ENCODE data around the gene BSG. TPM values are rescaled to one million over a fixed set of nuclear protein-coding genes. Genes with fewer than 3 reads are reported as not detected.

BSG gene
- total and polyA plus RNA-seq, 12 donors = 829 to 5,252 (median 1,705) TPM

DNA sequence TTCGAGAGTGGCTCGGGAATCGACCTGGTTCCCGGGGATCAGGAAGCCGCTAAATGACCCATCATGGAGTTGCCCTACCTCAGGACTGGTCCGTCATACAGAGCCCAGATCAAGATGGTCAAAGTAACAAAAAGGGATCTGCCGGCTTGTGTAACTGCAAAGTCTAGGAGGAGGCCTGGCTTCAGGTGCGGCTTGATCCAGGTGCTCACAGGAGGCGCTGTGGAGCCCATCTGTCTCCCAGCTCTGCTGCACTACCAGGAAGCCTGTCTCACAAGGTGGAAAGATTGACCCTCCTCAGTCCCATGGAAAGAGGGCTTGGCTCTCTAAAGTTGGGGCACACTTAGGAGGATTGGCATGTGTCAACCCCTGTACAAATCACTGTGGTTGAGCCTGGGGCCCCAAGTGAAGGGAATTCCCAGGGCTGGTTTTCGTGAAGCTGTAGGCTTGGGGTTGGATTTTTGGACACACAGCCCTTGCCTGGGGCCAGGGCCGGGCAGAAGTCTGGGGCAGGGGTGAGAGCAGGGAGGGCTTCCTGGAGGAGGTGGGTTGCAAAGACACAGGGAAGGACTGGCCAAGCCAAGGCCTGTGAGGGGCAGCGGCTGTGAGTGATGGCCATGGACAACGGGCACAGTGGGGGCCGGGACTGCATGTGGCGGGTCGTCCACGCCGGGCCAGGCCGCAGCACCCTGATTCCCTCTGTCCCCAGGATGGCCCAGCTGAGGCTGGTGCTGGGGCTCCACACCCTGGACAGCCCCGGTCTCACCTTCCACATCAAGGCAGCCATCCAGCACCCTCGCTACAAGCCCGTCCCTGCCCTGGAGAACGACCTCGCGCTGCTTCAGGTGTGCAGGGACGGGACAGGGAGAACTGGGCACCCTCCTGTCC lies 24.3 kb upstream of the BSG start:
- Histone ChIP-seq H3K27me3 (no peaks in the 10 kb centered on the region), H3K27ac (no peak overlapping the region), H3K36me3 (peaks cover 0 to 5% (median 0%) of the 10 kb centered on the region in 9 donors), H3K4me3 (no peak overlapping the region), H3K9me3 (no peaks in the 10 kb centered on the region), H3K4me1 (peaks cover 0 to 19% (median 7%) of the 10 kb centered on the region in 9 donors)
- DNase-seq = no peak
- ATAC-seq = no peak
- WGBS, 2 donors = 86 to 89% methylated on average over 26 of the region's 26 CpGs
- TF ChIP-seq, protein P1, sequence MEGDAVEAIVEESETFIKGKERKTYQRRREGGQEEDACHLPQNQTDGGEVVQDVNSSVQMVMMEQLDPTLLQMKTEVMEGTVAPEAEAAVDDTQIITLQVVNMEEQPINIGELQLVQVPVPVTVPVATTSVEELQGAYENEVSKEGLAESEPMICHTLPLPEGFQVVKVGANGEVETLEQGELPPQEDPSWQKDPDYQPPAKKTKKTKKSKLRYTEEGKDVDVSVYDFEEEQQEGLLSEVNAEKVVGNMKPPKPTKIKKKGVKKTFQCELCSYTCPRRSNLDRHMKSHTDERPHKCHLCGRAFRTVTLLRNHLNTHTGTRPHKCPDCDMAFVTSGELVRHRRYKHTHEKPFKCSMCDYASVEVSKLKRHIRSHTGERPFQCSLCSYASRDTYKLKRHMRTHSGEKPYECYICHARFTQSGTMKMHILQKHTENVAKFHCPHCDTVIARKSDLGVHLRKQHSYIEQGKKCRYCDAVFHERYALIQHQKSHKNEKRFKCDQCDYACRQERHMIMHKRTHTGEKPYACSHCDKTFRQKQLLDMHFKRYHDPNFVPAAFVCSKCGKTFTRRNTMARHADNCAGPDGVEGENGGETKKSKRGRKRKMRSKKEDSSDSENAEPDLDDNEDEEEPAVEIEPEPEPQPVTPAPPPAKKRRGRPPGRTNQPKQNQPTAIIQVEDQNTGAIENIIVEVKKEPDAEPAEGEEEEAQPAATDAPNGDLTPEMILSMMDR (IDR thresholded peaks at IDR 0.05) = no peak
- intact Hi-C loops (cut with DNase I) = no loop called here

DNA sequence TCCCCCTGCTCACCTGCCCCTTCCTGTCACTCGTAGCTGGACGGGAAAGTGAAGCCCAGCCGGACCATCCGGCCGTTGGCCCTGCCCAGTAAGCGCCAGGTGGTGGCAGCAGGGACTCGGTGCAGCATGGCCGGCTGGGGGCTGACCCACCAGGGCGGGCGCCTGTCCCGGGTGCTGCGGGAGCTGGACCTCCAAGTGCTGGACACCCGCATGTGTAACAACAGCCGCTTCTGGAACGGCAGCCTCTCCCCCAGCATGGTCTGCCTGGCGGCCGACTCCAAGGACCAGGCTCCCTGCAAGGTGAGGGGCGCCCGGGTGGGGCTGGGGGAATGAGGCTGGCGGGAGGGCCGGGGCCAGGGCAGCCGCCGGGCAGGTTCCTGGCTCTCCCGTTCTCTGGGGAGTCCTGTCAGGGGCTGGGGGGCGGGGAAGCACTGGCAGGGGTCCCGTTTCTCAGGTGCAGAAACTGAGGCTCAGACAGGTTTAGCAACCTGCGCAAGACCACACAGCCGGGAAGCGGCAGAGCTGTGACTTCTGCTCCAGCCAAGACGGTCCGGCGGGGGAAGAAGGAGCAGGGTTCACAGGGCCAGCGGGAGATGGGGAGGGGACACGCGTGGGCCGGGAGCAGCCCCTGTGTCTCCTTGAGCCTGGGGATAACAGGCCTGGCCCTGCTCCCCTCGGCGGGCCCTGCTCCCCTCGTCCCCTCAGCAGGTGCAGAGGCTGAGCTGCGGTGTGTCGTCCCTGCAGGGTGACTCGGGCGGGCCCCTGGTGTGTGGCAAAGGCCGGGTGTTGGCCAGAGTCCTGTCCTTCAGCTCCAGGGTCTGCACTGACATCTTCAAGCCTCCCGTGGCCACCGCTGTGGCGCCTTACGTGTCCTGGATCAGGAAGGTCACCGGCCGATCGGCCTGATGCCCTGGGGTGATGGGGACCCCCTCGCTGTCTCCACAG lies 23.2 kb upstream of the BSG start:
- peaks cover 0 to 9% (median 2%) of the 10 kb centered on the region in 9 donors for H3K4me1 ChIP-seq
- H3K9me3 ChIP-seq = no peaks in the 10 kb centered on the region
- WGBS, 2 donors = 65 to 75% methylated on average over 43 to 52 of the region's 52 CpGs
- no peaks in the 10 kb centered on the region for H3K36me3 ChIP-seq
- TF ChIP-seq, protein P1 (IDR thresholded peaks at IDR 0.05) = no peak
- H3K27me3 ChIP-seq = no peaks in the 10 kb centered on the region
- no peak overlapping the region for H3K27ac ChIP-seq
- DNase-seq = no peak
- ATAC-seq = peak in 2 of 8 donors; percentile 10 to 38
- H3K4me3 ChIP-seq = no peak overlapping the region
- intact Hi-C loops (cut with DNase I) = no loop called here

DNA sequence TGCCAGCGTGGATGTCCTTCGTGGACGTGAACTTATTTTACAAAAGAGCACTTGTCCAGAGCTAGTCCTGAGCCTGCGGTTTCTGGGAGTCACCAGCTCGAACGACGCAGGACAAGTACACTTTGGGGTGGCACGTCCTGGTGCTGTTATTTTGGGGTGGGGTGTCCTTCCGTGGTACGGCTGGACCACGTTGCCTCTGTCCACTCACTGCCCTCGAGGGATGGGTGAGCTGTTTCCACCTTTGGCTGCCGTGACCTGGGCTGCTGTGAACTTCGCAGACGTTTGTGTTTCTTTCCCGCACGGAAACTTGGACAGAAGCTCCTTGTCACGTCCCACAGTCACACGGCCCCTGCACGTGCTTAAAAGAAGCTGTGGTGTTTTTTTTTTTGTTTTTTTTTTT lies 17.6 kb upstream of the BSG start:
- Histone ChIP-seq H3K4me3 (no peak overlapping the region), H3K27ac (peak overlapping the region in 4 of 10 donors; percentile 26 to 46 (median 38)), H3K9me3 (no peaks in the 10 kb centered on the region), H3K27me3 (no peaks in the 10 kb centered on the region), H3K4me1 (peaks cover 11 to 36% (median 22%) of the 10 kb centered on the region in 9 donors), H3K36me3 (no peaks in the 10 kb centered on the region)
- intact Hi-C loops (cut with DNase I) = no loop called here
- WGBS, 2 donors = 68 to 75% methylated on average over 20 of the region's 20 CpGs
- no peak for DNase-seq
- ATAC-seq = peak in 1 of 8 donors; percentile 17
- TF ChIP-seq, protein P1 (IDR thresholded peaks at IDR 0.05) = no peak

DNA sequence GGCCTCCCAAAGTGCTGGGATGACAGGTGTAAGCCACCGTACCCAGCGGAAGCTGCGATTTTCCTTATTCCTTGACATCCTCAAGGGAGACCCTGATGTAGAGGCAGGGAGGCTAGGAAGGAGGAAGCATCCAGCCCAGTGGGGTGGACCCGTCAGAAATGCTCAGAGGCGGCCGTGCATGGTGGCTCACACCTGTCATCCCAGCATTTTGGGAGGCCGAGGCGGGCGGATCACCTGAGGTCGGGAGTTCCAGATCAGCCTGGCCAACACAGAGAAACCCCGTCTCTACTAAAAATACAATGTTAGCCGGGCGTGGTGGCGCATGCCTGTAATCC lies 17.0 kb upstream of the BSG start:
- Histone ChIP-seq H3K4me1 (peaks cover 11 to 36% (median 22%) of the 10 kb centered on the region in 9 donors), H3K9me3 (no peaks in the 10 kb centered on the region), H3K4me3 (no peak overlapping the region), H3K27me3 (no peaks in the 10 kb centered on the region), H3K36me3 (no peaks in the 10 kb centered on the region), H3K27ac (peak overlapping the region in 7 of 10 donors; percentile 5 to 66 (median 55))
- DNase-seq (no peak), ATAC-seq (no peak)
- intact Hi-C loops (cut with DNase I) = no loop called here
- WGBS, 2 donors = 84 to 87% methylated on average over 14 of the region's 14 CpGs
- TF ChIP-seq, protein P1 (IDR thresholded peaks at IDR 0.05) = no peak

Measured in heart right ventricle (tissue), 16 donors.